Esophagus muscularis mucosa (tissue), 3 donors: ENCODE results near the gene SPATA9.

Source experiments
- CTCF ChIP-seq, 3 experiments: fragments of 200-600 bp in 2 of 3; fragments of 450-650 bp in 1 of 3; sonication (generic) in 2 of 3; IDR thresholded peaks; one replicate each; pipeline ENCODE4 v1.5.1; 2017 to 2019; ENCODE audit warnings: antibody characterized with exemption in 3 of 3, mild to moderate bottlenecking in 2 of 3, moderate library complexity in 1 of 3
- POLR2A ChIP-seq: fragments of 450-650 bp; IDR thresholded peaks from one replicate; pipeline ENCODE4 v1.6.1; 2017; ENCODE audit warnings: antibody characterized with exemption, moderate library complexity, mild to moderate bottlenecking, low read depth
- POLR2AphosphoS5 ChIP-seq, 2 donors: sonication (generic); formaldehyde crosslinking; IDR thresholded peaks; one replicate each; pipeline ENCODE4 v1.6.1; 2017; ENCODE audit warnings: antibody characterized with exemption in 2 of 2

- TF ChIP-seq POLR2A = no peak
- TF ChIP-seq CTCF (IDR thresholded peaks at IDR 0.05) = no peak
- no peak for TF ChIP-seq POLR2AphosphoS5 (IDR thresholded peaks at IDR 0.05)
Observed at GRCh38 chr5:95723632-95724369, 41.0 kb upstream of the SPATA9 start.
